Measurements from ENCODE around the gene GMDS. TPM values are rescaled to one million over a fixed set of nuclear protein-coding genes. Genes with fewer than 3 reads are reported as not detected.

Gene GMDS
- total and polyA plus RNA-seq, 2 donors (not counting 3 experiments of a cell fraction or from before 2014, with no cell fraction given) = 9.8 to 23.5 TPM

DNA sequence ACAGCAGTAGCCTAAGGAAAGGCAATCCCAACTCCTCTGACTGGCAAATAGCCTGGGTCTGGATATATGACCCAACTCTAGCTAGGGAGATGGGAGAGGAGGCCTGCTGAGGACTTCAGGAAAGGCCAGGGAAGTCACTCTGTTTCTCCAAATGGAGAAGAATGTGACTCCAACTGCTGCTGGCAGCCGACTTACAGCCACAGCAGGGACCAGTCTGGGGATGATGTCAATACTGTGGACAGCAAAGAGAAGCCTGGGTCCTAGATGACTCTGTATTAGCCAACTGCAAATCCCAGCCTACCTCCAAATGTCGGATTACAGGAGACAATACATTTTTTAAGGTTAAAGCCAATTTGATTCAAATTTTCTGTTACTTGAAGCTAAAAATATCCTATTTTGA lies 403.1 kb downstream of the GMDS start:
- Histone ChIP-seq H2AFZ (ENCODE audit: low read depth, low read length) (no peak overlapping the region), H3K9me3 (replicated peaks; ENCODE audit: control insufficient read depth, insufficient read depth, low read length) (no peaks in the 10 kb centered on the region), H3K4me3 (replicated peaks in 1 of 3; ENCODE audit: insufficient read depth in 1 of 3, low read depth in 1 of 3, low read length in 3 of 3) (no peak overlapping the region), H3K9me1 (replicated peaks; ENCODE audit: control insufficient read depth, extremely low read depth, insufficient read depth, low read length) (no peaks in the 10 kb centered on the region), H3K79me2 (ENCODE audit: control insufficient read depth, insufficient read depth, low read length) (no peaks in the 10 kb centered on the region), H3K27me3 (ENCODE audit: control insufficient read depth in 2 of 2, insufficient read depth in 2 of 2, low read length in 2 of 2) (no peaks in the 10 kb centered on the region), H3K9ac (replicated peaks; ENCODE audit: extremely low read depth, insufficient read depth, low read length) (no peak overlapping the region), H3K27ac (ENCODE audit: insufficient read depth, low read depth, low read length) (no peak overlapping the region), H3K4me1 (ENCODE audit: control insufficient read depth, extremely low read depth, insufficient read depth, low read length) (peaks cover 14% of the 10 kb centered on the region), H3K4me2 (ENCODE audit: insufficient read depth, low read length) (no peak overlapping the region), H4K20me1 (replicated peaks; ENCODE audit: control insufficient read depth, extremely low read depth, insufficient read depth, low read length) (no peaks in the 10 kb centered on the region), H3K36me3 (ENCODE audit: control insufficient read depth in 2 of 2, extremely low read depth in 1 of 2, insufficient read depth in 2 of 2, low read length in 2 of 2) (no peaks in the 10 kb centered on the region)
- ChIA-PET CTCF (no interaction called here), POLR2A (interaction anchor here (0.6 kb wide), 1 partner anchor 9 kb away, joined by 4 read pairs; no protein-coding TSS in a partner anchor)
- dilution Hi-C loops (cut with MboI; ENCODE audit: extremely low pct_ligation_motif_present, low sequenced_read_pairs) = no loop called here
- BruUV-seq (replicated peaks) = no TSS peak
- DNase-seq (ENCODE audit: low read depth, low spot score) (no peak), FAIRE-seq (no peak)
- intact Hi-C loops (cut with micrococcal nuclease) = no loop called here
- TF ChIP-seq FOS (IDR thresholded peaks at IDR 0.05; ENCODE audit: borderline replicate concordance, insufficient read depth, low read length) (no peak), JUN (IDR thresholded peaks at IDR 0.05; ENCODE audit: borderline replicate concordance, insufficient read depth, insufficient read length, low read depth) (no peak), POLR2A (IDR thresholded peaks at IDR 0.05; ENCODE audit: low read depth, low read length) (no peak), EZH2 (IDR thresholded peaks at IDR 0.05; ENCODE audit: borderline replicate concordance, low read depth, low read length, severe bottlenecking) (no peak), MYC (IDR thresholded peaks at IDR 0.05; ENCODE audit: low read depth, low read length) (no peak), POLR2AphosphoS5 (IDR thresholded peaks at IDR 0.05; ENCODE audit: insufficient read depth, low read depth, low read length) (no peak), GATA2 (IDR thresholded peaks at IDR 0.05; ENCODE audit: insufficient read depth, insufficient read length, low read depth, low read length) (no peak)
- TF ChIP-seq, protein P1, sequence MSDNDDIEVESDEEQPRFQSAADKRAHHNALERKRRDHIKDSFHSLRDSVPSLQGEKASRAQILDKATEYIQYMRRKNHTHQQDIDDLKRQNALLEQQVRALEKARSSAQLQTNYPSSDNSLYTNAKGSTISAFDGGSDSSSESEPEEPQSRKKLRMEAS (IDR thresholded peaks at IDR 0.05; ENCODE audit: insufficient read depth, insufficient read length) = no peak
- TF ChIP-seq, protein P2, sequence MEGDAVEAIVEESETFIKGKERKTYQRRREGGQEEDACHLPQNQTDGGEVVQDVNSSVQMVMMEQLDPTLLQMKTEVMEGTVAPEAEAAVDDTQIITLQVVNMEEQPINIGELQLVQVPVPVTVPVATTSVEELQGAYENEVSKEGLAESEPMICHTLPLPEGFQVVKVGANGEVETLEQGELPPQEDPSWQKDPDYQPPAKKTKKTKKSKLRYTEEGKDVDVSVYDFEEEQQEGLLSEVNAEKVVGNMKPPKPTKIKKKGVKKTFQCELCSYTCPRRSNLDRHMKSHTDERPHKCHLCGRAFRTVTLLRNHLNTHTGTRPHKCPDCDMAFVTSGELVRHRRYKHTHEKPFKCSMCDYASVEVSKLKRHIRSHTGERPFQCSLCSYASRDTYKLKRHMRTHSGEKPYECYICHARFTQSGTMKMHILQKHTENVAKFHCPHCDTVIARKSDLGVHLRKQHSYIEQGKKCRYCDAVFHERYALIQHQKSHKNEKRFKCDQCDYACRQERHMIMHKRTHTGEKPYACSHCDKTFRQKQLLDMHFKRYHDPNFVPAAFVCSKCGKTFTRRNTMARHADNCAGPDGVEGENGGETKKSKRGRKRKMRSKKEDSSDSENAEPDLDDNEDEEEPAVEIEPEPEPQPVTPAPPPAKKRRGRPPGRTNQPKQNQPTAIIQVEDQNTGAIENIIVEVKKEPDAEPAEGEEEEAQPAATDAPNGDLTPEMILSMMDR (IDR thresholded peaks at IDR 0.05; ENCODE audit: extremely low read depth in 1 of 2, insufficient read depth in 1 of 2, low read depth in 1 of 2, low read length in 2 of 2) = no peak

Measured in endothelial cell of umbilical vein (primary cell).